Measurements from ENCODE around the gene TNPO1. TPM values are rescaled to one million over a fixed set of nuclear protein-coding genes. Genes with fewer than 3 reads are reported as not detected.

TNPO1 gene
- total and polyA plus RNA-seq, 2 of the 13 experiments (the other 11 are each of a cell fraction or from before 2014, with no cell fraction given), result 26.7 to 123 TPM

DNA sequence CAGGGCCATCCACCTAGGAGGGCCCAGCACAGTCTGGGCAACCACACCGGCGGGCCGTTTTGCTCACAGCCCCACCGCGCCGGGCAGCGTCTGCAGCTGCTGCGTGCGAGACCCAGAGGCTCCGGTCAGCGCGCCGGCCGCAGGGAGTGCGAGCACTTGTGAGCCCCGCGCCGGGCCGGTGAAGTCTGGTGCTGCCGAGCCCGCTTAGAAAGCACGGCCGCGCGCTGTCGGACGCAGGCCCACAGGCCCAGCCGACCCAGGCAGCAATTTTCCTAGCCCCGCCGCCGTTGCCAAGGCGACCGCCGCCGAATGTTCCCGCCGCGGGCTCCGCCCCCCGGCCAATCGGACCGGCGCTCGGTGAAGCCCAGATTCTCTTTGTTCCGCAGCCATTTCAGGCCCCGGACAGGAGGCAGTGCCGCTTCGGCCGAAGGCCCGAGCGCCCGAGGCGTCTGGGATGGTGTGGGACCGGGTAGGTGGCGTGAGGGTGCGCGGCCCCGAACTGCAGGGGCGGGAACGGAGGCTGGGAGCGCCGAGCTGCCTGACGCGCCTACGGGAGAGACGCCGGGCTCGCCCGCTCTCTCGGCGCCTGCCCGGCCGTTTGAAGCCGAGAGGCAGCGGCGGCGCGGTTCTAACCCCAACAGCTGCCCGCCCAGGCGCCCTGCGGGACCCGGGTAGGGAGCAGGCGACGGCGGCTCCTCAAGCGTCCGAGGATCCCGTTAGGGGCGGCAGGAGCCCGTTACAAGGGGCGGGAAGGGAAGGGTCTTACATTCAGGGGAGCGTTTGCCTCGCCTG, at the start of gene TNPO1 (continued):
- TF ChIP-seq SALL2 (CRISPR knock-in tag; IDR thresholded peaks at IDR 0.05), result peak; percentile 80
- TF ChIP-seq BCLAF1 (IDR thresholded peaks at IDR 0.05), result no peak
- TF ChIP-seq ZNF768 (CRISPR knock-in tag; IDR thresholded peaks at IDR 0.05), result peak; percentile 58; the same call in 1 of the 2 replicates
- no peak for TF ChIP-seq ZNF496 (CRISPR knock-in tag; IDR thresholded peaks at IDR 0.05; ENCODE audit: insufficient replicate concordance)
- no peak for TF ChIP-seq CC2D1A (CRISPR knock-in tag; IDR thresholded peaks at IDR 0.05)
- TF ChIP-seq DBP (CRISPR knock-in tag; IDR thresholded peaks at IDR 0.05; ENCODE audit: not compliant biosample characterization), result no peak
- peak; percentile 33; the same call in 1 of the 2 replicates for TF ChIP-seq POLR2AphosphoS5 (IDR thresholded peaks at IDR 0.05; ENCODE audit: low read depth, low read length)
- TF ChIP-seq TCF7 (IDR thresholded peaks at IDR 0.05; ENCODE audit: low read depth), result no peak
- no peak for TF ChIP-seq DPF2 (CRISPR knock-in tag; IDR thresholded peaks at IDR 0.05; ENCODE audit: borderline replicate concordance, low read depth)
- TF ChIP-seq, protein P1, sequence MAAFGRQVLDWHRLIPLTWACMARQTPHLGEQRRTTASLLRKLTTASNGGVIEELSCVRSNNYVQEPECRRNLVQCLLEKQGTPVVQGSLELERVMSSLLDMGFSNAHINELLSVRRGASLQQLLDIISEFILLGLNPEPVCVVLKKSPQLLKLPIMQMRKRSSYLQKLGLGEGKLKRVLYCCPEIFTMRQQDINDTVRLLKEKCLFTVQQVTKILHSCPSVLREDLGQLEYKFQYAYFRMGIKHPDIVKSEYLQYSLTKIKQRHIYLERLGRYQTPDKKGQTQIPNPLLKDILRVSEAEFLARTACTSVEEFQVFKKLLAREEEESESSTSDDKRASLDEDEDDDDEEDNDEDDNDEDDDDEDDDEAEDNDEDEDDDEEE (CRISPR knock-in tag; IDR thresholded peaks at IDR 0.05), result peak; percentile 75; the same call in 1 of the 2 replicates
- no peak; the same call in 1 of the 2 replicates for TF ChIP-seq ZSCAN12 (CRISPR knock-in tag; IDR thresholded peaks at IDR 0.05)
- TF ChIP-seq FLYWCH1 (CRISPR knock-in tag; IDR thresholded peaks at IDR 0.05), result no peak
- TF ChIP-seq, protein P2, sequence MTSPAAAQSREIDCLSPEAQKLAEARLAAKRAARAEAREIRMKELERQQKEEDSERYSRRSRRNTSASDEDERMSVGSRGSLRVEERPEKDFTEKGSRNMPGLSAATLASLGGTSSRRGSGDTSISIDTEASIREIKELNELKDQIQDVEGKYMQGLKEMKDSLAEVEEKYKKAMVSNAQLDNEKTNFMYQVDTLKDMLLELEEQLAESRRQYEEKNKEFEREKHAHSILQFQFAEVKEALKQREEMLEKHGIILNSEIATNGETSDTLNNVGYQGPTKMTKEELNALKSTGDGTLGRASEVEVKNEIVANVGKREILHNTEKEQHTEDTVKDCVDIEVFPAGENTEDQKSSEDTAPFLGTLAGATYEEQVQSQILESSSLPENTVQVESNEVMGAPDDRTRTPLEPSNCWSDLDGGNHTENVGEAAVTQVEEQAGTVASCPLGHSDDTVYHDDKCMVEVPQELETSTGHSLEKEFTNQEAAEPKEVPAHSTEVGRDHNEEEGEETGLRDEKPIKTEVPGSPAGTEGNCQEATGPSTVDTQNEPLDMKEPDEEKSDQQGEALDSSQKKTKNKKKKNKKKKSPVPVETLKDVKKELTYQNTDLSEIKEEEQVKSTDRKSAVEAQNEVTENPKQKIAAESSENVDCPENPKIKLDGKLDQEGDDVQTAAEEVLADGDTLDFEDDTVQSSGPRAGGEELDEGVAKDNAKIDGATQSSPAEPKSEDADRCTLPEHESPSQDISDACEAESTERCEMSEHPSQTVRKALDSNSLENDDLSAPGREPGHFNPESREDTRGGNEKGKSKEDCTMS (CRISPR knock-in tag; conservative IDR thresholded peaks at IDR 0.05), result no peak
- no peak for TF ChIP-seq ZNF674 (CRISPR knock-in tag; IDR thresholded peaks at IDR 0.05; ENCODE audit: low read depth)
- TF ChIP-seq HOXA5 (CRISPR knock-in tag; IDR thresholded peaks at IDR 0.05), result peak; percentile 85; the same call in 1 of the 2 replicates
- TF ChIP-seq RELA (CRISPR knock-in tag; IDR thresholded peaks at IDR 0.05), result no peak
- 0 out of 2 replicates have a peak, but pooled peaks have one; percentile 20 for TF ChIP-seq ZNF879 (CRISPR knock-in tag; IDR thresholded peaks at IDR 0.05)
- no peak for TF ChIP-seq ZNF101 (CRISPR knock-in tag; IDR thresholded peaks at IDR 0.05; ENCODE audit: borderline replicate concordance, low read depth)
- TF ChIP-seq TBX3 (IDR thresholded peaks at IDR 0.05; ENCODE audit: borderline replicate concordance), result no peak
- TF ChIP-seq, protein P3, sequence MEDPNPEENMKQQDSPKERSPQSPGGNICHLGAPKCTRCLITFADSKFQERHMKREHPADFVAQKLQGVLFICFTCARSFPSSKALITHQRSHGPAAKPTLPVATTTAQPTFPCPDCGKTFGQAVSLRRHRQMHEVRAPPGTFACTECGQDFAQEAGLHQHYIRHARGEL (CRISPR knock-in tag; IDR thresholded peaks at IDR 0.05), result no peak
